Hypothalamus (tissue), 51 donors: ENCODE results near the gene RGS10.

Experiments
- DNase-seq, 51 donors: peaks; one replicate each; lab custom pipeline; 2025; lab: John Stamatoyannopoulos, UW

Gene RGS10

DNA sequence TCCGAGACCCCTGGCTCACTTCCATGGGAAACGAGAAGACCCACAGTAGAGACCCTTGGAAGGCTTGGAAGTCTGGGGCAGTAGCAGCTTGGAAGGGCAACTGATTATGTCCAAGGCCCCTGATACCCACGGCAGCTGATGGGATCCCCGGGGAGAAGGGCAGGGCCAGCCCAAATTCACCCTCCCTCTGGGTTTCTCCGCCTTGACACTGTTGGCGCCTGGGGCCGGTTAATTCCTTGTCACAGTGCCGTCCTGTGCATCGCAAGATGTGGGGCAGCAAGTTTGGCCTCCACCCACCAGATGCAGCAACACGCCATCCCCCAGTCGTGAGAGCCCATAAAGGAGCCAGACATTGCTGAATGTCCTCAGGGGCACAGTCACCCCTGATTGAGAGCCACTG is 89.2 kb downstream of the RGS10 start:
- no peak for DNase-seq

DNA sequence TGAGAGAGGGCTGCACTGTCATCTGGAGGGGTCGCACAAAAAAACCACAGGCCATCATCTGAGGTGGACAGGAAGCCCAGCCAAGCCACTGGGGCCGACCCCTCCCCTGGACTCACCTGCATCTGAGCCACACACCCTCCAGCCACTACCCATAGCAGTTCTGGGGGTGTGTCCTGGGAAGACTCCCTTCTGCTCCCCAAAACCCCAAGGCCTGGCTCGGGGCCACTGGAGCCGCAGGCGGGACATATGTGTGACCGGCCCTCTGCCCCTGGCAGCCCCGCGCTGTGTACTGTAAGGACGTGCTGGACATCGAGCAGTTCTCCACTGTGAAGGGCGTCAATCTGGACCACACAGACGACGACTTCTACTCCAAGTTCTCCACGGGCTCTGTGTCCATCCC is 90.1 kb downstream of the RGS10 start:
- no peak for DNase-seq

DNA sequence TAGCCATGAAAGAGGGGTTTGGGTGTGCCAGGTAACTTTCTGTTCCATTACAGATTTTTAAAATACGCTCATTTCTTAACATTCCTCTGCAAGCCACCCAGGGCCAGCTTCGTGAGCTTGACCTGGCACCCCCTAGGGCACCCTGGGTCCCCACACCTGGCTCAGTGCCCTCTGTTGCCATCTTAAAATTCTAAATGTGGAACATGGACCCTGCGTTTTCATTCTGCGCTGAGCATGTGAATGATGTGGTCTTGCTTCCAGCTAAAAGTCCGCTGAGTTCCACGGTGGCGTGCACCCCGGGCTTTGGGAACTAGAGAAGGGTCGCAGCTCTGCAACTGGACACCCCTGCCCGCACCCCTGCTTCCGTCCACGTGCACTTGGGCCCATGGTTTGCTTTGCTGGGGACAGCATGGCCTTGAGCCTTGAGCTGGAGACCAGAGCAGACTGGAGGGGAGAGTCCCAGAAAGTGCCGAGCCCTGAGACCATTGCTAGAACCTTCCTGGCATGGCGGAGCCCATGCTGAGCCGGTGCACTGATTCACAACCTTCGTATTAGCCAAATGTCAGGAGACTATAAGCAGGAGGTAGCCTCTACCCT is 91.1 kb downstream of the RGS10 start:
- DNase-seq, result no peak

DNA sequence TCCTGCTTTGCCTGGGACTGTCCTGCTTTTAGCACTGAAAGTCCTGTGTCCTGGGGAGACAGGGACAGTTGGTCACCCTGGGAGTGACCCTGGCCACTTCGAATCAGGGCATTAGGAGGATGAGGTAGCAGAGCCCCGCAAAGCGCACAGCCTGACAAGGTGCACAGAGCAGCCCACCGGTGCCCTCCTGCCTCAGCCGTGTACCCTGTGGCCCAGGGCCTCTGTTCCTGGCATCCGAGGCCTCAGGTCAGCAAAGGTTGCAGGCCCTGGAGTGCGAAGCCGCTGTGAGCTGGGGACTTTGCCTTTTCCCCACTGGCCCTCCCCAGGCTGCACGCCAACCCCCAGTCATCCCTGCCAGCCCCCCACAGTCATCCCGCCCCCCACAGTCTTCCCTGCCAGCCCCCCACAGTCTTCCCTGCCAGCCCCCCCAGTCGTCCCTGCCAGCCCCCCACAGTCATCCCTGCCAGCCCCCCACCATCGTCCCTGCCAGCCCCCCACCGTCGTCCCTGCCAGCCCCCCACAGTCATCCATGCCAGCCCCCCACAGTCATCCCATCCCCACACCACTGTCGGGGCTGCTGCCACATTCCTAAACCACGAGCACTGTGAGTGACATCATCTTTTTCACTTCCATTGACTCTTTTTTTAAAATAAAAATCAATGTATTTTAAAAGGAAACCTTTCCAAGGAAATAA is 91.8 kb downstream of the RGS10 start:
- DNase-seq, result no peak
